ENCODE measurements around the gene PSMD9. TPM values are rescaled to one million over a fixed set of nuclear protein-coding genes. Genes with fewer than 3 reads are reported as not detected.
"Not testable (repeated sequence)": the region's sequence is repeated elsewhere in the genome, so short reads cannot be mapped to it uniquely, and the experiment has no call there.

Gene PSMD9
- total RNA-seq, 2 donors from 2014 or later: 46.1 to 68.3 TPM

DNA sequence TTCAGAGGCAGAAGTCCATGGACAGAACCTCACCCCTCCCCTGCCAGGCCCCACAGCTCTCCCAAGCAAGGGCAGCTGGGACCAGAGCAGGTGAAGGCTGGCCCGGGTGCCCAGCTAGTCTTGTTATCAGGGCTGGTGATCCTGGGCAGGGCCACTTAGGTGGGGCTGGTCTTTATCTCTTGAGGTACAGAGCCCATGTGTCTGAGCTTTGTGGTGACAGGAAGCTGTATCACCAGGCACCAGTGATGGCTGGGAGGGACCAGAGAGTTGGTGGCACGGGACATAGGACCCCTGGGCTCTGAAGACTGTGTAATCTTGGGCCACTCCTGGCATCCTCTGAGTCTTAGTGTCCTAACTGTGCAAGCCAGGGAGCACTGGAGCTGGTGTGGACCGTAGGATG is 17.1 kb upstream of the PSMD9 start:
- no peak overlapping the region for H3K4me3 ChIP-seq
- no peak overlapping the region for H3K9ac ChIP-seq (ENCODE audit: low read depth in 2 of 2, low read length in 2 of 2)
- H3K27ac ChIP-seq: no peak overlapping the region
- no peaks in the 10 kb centered on the region for H3K27me3 ChIP-seq
- no peaks in the 10 kb centered on the region for H3K4me1 ChIP-seq
- TF ChIP-seq, protein P1, sequence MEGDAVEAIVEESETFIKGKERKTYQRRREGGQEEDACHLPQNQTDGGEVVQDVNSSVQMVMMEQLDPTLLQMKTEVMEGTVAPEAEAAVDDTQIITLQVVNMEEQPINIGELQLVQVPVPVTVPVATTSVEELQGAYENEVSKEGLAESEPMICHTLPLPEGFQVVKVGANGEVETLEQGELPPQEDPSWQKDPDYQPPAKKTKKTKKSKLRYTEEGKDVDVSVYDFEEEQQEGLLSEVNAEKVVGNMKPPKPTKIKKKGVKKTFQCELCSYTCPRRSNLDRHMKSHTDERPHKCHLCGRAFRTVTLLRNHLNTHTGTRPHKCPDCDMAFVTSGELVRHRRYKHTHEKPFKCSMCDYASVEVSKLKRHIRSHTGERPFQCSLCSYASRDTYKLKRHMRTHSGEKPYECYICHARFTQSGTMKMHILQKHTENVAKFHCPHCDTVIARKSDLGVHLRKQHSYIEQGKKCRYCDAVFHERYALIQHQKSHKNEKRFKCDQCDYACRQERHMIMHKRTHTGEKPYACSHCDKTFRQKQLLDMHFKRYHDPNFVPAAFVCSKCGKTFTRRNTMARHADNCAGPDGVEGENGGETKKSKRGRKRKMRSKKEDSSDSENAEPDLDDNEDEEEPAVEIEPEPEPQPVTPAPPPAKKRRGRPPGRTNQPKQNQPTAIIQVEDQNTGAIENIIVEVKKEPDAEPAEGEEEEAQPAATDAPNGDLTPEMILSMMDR (IDR thresholded peaks at IDR 0.05): no peak
- DNase-seq: no peak
- H3K36me3 ChIP-seq: no peaks in the 10 kb centered on the region
- no peaks in the 10 kb centered on the region for H3K9me3 ChIP-seq
- intact Hi-C loops (cut with DNase I): no loop called here

DNA sequence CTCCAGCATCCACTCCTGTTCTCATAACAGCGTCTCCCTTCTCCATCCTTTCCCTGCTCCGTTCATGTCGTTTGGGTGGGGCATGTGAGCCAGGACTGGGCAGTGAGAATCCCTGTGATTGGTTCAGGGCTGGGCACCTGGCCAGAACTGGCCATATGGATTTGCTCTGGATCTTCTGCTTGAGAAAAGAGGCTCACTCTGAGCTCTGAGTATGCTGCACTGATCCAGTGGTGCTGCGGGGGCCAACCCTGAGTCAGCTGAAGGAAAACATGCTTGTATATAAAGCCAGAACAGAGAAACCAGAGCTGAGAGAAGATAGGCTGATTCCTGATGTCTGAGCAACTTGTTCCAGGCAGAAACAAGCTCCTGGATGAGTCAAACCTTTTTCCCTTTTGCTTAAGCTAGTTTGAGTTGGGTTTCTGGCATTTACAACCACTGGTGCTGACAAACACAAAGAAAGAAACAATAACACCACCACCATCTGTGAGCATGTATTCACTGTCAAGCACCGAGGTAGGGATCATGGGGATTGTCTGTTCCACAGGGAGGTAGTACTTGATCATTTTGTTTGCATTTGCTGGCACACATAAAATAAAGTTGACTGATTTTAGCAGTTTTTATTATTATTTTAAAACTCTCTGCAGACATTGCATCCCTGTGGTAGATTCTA is 15.9 kb upstream of the PSMD9 start:
- Histone ChIP-seq H3K27ac (no peak overlapping the region), H3K9ac (ENCODE audit: low read depth in 2 of 2, low read length in 2 of 2) (no peak overlapping the region), H3K9me3 (no peaks in the 10 kb centered on the region), H3K36me3 (no peaks in the 10 kb centered on the region), H3K4me3 (no peak overlapping the region), H3K4me1 (no peaks in the 10 kb centered on the region), H3K27me3 (no peaks in the 10 kb centered on the region)
- TF ChIP-seq, protein P1 (IDR thresholded peaks at IDR 0.05): no peak
- peak; percentile 69 for DNase-seq
- intact Hi-C loops (cut with DNase I): no loop called here

DNA sequence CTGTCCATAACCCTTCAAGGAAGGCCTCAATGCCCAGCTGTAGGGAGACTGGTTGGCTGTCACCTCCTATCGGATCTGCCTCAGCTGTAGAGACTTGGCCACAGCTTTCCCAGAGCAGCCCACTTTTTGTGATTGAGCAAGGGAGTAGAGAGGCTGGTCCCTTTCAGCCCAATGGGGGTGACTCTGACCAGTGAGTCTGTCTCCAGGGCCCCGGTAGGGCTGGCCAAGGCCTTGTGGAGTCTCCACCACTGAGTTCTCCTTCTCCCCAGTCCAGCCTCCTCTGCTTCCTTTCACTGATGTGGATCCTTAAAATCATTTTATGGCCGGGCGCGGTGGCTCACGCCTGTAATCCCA is 15.4 kb upstream of the PSMD9 start:
- intact Hi-C loops (cut with DNase I): no loop called here
- Histone ChIP-seq H3K36me3 (no peaks in the 10 kb centered on the region), H3K27ac (no peak overlapping the region), H3K9ac (ENCODE audit: low read depth in 2 of 2, low read length in 2 of 2) (no peak overlapping the region), H3K4me1 (no peaks in the 10 kb centered on the region), H3K9me3 (no peaks in the 10 kb centered on the region), H3K27me3 (no peaks in the 10 kb centered on the region), H3K4me3 (no peak overlapping the region)
- TF ChIP-seq, protein P1 (IDR thresholded peaks at IDR 0.05): no peak
- no peak for DNase-seq

DNA sequence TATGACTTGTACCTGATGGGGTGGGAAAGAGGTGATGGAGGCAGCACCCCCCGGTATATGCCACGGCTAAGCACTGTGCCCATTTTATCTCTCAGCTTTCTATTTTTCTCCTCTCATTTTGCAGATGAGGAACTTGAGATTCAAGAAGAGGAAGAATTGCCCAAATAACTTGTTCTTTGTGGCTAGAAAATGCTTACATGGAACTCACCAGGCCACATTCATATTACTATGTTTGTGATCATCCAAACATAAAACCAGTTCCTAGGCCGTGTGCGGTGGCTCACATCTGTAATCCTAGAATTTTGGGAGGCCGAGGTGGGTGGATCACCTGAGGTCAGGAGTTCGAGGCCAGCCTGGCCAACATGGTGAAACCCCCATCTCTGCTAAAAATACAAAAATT is 14.5 kb upstream of the PSMD9 start:
- H3K4me1 ChIP-seq: no peaks in the 10 kb centered on the region
- TF ChIP-seq, protein P1 (IDR thresholded peaks at IDR 0.05): no peak
- H3K9ac ChIP-seq (ENCODE audit: low read depth in 2 of 2, low read length in 2 of 2): no peak overlapping the region
- no peak overlapping the region for H3K27ac ChIP-seq
- no peaks in the 10 kb centered on the region for H3K9me3 ChIP-seq
- H3K27me3 ChIP-seq: no peaks in the 10 kb centered on the region
- DNase-seq: no peak
- H3K36me3 ChIP-seq: no peaks in the 10 kb centered on the region
- no peak overlapping the region for H3K4me3 ChIP-seq
- intact Hi-C loops (cut with DNase I): no loop called here

DNA sequence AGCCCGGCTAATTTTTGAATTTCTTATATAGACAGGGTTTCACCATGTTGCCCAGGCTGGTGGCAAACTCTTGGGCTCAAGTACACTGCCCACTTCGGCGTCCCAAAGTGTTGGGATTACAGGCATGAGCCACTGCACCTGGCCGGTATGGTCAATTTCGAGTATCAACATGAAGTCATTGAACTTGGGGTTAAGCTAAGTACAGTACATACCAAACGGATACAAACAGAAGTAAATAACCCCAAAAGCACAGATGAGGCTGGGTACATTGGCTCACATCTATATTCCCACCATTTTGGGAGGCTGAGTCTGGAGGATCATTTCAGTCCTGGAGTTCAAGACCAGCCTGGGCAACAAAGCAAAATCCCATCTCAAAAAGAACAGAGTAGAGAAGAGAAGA is 13.0 kb upstream of the PSMD9 start:
- Histone ChIP-seq H3K4me3 (no peak overlapping the region), H3K9ac (ENCODE audit: low read depth in 2 of 2, low read length in 2 of 2) (no peak overlapping the region), H3K9me3 (no peaks in the 10 kb centered on the region), H3K4me1 (no peaks in the 10 kb centered on the region), H3K36me3 (no peaks in the 10 kb centered on the region), H3K27me3 (no peaks in the 10 kb centered on the region), H3K27ac (no peak overlapping the region)
- TF ChIP-seq, protein P1 (IDR thresholded peaks at IDR 0.05): no peak
- no peak for DNase-seq
- intact Hi-C loops (cut with DNase I): no loop called here

DNA sequence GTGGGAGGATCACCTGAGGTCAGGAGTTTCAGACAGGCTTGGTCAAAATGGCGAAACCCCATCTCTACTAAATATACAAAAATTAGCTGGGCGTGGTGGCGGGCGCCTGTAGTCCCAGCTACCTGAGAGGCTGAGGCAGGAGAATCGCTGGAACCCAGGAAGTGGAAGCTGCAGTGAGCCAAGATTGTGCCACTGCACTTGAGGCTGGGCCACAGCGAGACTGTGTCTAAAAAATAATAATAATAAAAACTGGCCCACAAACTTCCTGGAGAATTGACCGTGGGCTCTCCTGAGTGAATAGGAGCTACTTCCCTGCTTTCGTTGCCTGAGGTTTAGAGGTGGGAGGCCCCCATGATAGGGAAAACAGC is 12.5 kb upstream of the PSMD9 start:
- H3K27ac ChIP-seq; H3K4me3 ChIP-seq; intact Hi-C loops (cut with DNase I); H3K9ac ChIP-seq (ENCODE audit: low read depth in 2 of 2, low read length in 2 of 2); H3K4me1 ChIP-seq; DNase-seq; H3K27me3 ChIP-seq; H3K36me3 ChIP-seq; H3K9me3 ChIP-seq: not testable (repeated sequence)
